Activated CD4-positive, alpha-beta T cell treated with anti-CD3 and anti-CD28 coated beads for 48 hours (primary cell): Measurements from ENCODE around the gene SDK1.
A peak's percentile ranks its signal among the peaks of the same experiment; 100 is the strongest.

ENCODE experiments used
- DNase-seq: peaks from one replicate; pipeline ENCODE4 v3.0.0-alpha.2; 2020

SDK1 gene

GRCh38 chr7:3896169-3896765, 595.2 kb downstream of the SDK1 start:
- no peak for DNase-seq

DNA sequence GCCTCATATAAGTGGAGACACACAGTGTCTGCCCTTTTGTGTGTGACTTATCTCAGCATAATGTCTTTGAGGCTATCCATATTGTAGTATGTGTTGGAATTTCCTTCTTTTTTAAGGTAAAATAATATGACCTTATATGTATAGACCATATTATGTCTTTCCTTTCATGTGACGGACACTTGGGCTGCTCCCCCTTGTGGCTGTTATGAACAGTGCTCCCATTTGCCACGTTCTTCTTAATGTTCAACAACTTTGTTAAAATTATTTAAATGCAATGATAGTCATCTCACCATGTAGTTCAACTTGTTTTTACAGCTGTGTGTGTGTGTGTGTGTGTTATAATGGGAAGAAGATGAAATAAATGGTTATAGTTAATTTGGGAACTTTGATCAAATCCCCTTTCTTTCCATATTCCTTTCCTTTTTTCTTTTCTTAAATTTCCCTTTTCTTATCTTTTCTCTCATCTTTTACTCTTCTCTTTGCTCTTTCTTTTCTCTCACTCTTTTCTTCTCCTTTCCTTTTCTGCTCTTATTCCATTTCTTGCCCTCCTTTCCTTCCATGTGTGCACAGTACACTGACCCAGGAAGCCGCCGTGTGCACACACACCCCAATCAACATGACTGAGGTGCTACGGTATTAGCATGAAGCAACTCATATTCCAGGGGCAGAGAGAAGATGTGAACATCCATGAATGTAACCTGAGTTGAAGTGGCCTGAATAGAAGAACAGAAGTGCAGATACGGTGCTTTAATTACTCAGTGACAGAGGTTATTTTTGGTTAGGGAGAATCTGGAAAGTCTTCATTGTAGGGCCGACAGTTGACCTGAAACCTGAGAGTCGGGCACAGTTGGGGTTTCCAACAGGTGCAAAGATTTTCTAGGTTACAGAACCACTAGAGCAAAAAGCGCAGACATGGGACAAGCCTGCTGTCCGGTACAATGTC, 596.6 kb downstream of the SDK1 start:
- DNase-seq, result peak; percentile 58

- no peak for DNase-seq
These were observed 598.5 kb downstream of the SDK1 start for GRCh38 chr7:3899559-3899991.

- DNase-seq, result no peak
These were observed 607.1 kb downstream of the SDK1 start for GRCh38 chr7:3908153-3908552.

DNA sequence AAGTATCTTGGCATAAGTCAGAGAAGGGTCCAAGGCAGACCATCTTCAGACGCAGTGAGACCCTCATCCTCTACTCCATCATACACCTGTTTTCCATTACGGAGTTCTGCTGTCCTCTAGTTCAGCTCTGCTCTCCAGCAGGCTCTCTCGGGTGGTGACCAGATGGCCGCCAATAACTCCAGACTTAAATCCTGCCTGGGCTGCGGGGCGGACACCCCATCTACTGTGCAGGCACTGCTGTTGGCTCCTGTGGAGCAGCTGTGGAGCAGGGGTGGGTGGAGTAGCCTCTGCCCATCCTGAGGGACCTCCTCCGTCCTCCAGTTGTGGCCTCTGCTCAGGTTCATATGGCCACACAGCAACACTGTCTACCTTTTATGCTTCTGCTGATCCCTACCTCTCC, 608.1 kb downstream of the SDK1 start:
- no peak for DNase-seq

- no peak for DNase-seq
These were observed 609.0 kb downstream of the SDK1 start for GRCh38 chr7:3910054-3910453.

GRCh38 chr7:3911685-3912084, 610.6 kb downstream of the SDK1 start:
- no peak for DNase-seq

- DNase-seq, result no peak
These were observed 611.2 kb downstream of the SDK1 start for GRCh38 chr7:3912291-3912690.

DNA sequence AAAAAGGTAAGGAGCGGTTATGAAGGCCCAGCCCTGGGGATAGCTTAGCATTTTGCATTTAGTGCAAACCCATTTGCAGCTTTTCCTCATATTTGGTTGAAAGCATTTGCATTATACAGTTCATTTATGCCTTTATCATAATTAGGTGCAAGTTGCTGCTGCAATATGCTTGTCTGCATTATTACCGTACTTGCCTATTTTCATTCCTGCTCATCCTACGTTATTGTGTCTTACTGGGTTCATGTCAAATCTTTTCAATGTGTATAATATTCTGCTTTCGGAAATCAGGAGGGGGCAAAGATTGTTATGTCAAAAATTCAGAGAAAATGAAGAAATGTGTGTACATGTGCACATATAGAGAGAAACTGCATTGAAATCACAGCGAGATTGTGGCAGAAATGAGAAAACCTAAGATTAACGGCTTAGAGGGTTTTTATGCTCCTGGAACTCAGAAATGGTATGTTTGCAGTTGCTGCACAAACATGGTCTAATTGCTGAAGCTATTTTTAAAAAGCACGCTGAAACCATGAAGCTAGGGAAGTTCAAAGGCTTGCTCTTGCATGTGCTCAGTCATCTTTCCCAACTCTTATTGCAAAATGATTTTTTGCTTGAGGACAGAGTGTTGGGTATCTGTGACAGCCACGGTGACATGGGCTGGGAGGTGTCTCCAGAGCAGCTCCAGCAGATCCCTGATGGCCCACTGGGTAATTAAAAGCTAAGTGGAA, 613.2 kb downstream of the SDK1 start:
- no peak for DNase-seq

GRCh38 chr7:3915337-3915878, 614.4 kb downstream of the SDK1 start:
- DNase-seq, result no peak

GRCh38 chr7:3916146-3916545, 615.1 kb downstream of the SDK1 start:
- no peak for DNase-seq

- DNase-seq, result no peak
These were observed 616.4 kb downstream of the SDK1 start for GRCh38 chr7:3917436-3917835.

DNA sequence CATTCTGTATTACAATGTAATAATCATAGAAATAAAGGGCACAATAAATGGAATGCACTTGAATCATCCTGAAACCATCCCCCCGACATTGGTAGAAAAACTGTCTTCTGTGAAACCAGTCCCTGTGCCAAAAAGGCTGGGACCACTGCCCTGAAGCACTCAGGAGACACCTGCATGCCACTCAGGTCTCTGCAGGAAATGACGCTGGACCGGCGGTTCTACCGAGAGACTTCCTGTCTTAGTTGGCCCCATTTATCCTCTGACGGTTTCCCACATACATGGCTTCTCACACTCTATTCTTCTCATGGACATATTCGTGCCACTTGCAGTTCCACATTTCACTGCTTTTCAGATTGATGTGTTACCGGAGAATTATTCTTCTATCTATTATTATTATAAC, 617.5 kb downstream of the SDK1 start:
- DNase-seq, result peak; percentile 4

DNA sequence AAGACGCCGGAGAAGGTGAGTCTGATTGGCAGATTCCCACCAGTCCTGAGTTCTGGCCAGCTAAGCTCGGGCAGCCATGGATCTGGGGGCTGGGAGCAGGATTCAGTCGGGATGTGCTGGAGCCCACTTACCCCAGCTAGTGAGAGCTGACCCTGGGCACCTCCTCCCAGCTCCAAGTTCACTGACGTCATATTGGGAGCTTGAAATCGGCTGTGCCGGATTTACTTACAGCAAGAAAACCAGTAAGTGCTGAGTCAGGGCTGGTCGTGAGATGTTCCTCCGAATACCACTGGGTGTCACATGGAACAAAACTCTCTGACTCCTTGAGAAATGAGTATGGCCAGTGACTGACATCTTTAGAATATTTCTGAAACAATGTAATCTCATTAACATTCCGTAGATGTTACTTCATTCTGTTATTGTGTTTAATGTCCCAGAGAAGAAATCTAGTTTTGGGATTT, 621.2 kb downstream of the SDK1 start:
- no peak for DNase-seq

DNA sequence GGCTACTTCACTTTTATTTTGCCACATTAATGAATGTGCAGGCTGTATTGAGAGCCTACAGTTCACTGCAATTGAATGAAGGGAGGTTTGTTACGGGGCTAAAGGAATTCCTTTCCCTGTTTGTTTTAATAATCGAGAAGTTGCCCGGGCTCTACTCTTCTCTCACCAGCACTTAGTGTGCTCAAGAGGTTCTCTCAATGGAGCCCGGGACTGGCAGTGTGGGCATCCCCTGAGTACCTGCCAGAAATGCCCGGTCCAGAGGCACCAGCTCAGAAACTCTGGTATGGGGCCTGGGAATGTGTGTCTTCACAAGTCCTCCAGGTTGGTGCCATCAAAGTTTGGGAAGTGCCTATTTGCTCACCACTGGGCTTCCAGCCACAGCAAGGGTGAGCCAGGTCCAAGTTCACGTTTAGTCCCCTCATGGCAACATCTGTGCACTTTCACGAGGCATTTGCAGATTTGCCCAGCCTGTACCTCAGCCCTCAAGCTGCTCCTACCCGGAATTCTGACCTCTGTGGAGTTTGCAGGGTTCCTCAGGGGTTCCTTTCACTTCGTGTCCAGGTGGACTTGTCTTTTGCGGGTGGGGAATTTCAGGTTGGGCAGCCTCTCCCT, 622.4 kb downstream of the SDK1 start:
- DNase-seq, result no peak

DNA sequence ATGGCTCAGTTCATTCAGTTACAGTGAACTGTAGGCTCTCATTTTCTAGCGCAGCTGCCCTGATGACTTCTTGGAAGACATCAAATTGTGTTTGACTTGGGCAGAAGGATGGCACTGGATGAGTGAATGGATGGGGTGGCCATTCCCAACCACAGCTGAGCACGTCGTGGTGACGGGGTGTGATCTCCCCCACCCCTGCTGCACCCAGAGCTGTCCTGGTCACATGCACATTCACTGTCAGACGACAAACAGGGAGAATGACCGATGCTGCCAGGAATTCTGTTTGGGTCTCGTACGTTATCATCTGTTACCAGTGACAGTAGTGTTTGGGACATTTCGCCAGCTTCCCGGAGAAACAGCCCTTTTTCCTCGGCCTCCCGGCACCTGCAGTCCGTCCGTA, 623.2 kb downstream of the SDK1 start:
- no peak for DNase-seq

DNA sequence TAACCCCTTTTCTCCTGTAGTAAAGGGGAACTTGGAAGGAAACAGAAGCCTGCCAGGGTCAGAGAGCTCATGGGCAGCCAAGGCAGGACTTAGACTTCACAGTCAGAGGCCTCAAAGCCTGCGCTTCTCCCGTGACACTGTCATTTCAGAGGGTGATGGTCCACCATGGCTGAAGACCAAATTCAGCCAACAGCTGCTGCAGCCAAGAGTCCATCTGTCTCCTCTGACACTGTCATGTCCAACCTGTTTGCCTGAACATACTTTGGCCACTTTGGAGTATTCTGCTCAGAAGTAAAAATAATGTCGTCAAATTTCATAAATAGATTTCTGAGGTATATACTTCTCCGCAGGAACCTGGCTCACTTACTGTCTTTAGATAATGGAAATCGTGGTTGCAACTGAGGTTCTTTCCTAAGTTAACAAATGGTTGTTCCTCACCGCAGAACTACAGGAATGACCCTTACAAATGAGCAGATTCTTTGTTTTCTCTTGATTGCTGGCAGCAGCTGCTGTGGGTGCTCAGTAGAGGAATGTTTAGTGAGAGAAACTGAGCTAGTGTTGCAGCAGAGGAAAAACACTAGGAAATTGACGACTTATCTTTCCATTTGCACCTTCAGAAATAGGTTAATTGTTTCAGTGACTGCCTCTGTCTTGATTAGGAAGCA, 626.5 kb downstream of the SDK1 start:
- no peak for DNase-seq

DNA sequence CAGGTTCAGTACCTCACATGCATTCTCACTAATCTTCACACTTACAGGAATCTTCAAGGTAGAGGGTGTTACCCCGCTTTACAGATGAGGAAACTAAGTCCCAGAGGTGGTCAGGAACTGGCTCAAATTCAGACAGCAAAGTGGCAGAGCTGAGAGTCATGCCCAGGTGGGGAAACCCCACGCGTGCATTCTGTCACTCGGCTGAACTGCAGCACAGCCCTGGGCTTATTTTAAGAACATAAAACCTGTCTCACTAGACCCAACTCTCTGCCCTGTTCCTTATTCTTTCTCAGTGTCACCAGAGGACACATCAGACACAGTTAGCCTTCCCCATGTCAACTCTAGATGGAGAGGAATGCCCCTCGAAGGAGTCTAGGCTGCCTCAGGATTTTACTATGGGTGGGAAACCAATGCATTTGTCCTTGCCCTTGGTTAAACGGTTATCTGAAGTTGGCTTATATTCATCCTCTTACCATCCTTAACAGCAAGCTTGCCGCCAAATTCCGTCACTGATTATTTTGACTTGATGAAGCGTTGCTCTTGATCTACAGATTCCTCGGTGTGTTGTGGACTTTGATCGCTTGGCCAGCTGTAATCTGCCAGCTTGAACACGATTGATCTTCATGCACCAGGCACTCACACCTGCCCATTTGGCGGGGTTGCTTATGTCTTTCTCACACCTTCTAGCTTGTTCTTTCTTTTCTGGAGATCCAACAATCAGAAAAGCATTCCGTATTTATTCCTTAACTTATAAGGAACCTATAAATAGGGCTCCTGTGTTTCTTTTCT, 627.9 kb downstream of the SDK1 start:
- no peak for DNase-seq

DNA sequence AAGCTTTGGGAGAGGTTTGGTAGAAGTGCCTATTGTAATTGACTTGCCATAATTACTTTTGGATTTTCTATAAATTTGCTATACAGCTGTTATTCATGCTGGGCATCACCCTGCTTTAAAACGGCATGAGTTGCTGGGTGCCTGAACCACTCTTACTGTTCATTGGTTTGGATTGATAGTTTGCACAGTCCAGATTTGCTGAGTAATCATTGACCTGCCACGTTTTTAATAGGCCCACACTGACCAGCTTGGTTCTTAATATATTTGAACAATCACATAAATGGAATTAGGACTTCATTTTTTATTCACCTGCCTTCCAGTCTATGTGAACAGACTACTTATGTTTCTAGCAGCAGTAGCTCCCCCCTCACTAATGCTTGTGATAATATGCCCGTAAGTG, 630.8 kb downstream of the SDK1 start:
- no peak for DNase-seq

GRCh38 chr7:3937146-3937545, 636.1 kb downstream of the SDK1 start:
- DNase-seq, result no peak

DNA sequence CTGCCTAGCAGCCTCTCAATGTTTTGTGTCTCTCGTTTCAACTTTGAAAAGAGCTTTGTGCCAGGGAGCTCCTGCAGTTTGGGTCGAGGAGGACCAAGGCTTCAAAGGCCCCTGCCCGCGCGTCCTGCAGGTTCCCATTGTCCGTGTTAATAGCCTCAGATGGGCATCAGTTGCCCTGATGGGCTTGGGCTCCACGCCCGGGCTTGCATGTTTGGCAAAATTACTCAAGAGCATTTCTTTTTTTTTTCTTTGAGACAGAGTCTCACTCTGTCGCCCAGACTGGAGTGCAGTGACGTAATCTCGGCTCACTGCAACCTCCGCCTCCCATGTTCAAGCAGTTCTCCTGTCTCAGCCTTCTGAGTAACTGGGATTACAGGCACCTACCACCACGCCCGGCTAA, 636.6 kb downstream of the SDK1 start:
- DNase-seq, result no peak
